A673 (cell line): ENCODE measurements around the gene MVP. TPM values are rescaled to one million over a fixed set of nuclear protein-coding genes. Genes with fewer than 3 reads are reported as not detected.
A peak's percentile ranks its signal among the peaks of the same experiment; 100 is the strongest.
"Not testable (repeated sequence)": the region's sequence is repeated elsewhere in the genome, so short reads cannot be mapped to it uniquely, and the experiment has no call there.

Experiments used
- BruUV-seq: library from RNA; stranded (reverse); fragments of 400-500 nt; replicated peaks from 2 replicates; lab custom pipeline; 2021; lab: Mats Ljungman, UMichigan
- CTCF ChIA-PET: fragments of 300-600 bp; sonication (Branson Sonifier 250); formaldehyde crosslinking; loops from one replicate; lab custom pipeline; 2022; ENCODE audit warnings: antibody characterized with exemption; lab: Charles Lee
- POLR2A ChIA-PET: fragments of 300-600 bp; sonication (Branson Sonifier 250); formaldehyde crosslinking; loops from one replicate; lab custom pipeline; 2022; ENCODE audit warnings: antibody characterized with exemption; ENCODE audit not compliant: low non-redundant PET; lab: Charles Lee
- DNase-seq: peaks from one replicate; pipeline ENCODE4 v3.0.0-alpha.2; 2015; ENCODE audit warnings: low spot score
- H3K27ac ChIP-seq: fragments of 200-600 bp; sonication (generic); 2 replicates; pipeline ENCODE4 v1.5.1; 2016; ENCODE audit warnings: mixed run types, low read depth, mild to moderate bottlenecking, mixed read lengths, antibody characterized with exemption, low read length; ENCODE audit not compliant: poor library complexity, severe bottlenecking
- H3K27me3 ChIP-seq: fragments of 200-600 bp; sonication (generic); replicated peaks from 2 replicates; pipeline ENCODE4 v1.6.1; 2017; ENCODE audit warnings: mixed run types, low read depth, mild to moderate bottlenecking, mixed read lengths, antibody characterized with exemption, low read length; ENCODE audit not compliant: insufficient read depth, poor library complexity
- H3K36me3 ChIP-seq: fragments of 200-600 bp; sonication (generic); 2 replicates; pipeline ENCODE4 v1.6.1; 2016; ENCODE audit warnings: mixed run types, mild to moderate bottlenecking, mixed read lengths, antibody characterized with exemption, low read length; ENCODE audit not compliant: insufficient read depth, poor library complexity, severe bottlenecking
- H3K4me1 ChIP-seq: fragments of 200-600 bp; sonication (generic); 2 replicates; pipeline ENCODE4 v1.6.1; 2017; ENCODE audit warnings: mixed run types, mild to moderate bottlenecking, mixed read lengths, antibody characterized with exemption, low read length; ENCODE audit not compliant: insufficient read depth, poor library complexity, severe bottlenecking
- H3K4me3 ChIP-seq: fragments of 200-600 bp; sonication (generic); 2 replicates; pipeline ENCODE4 v1.5.1; 2016; ENCODE audit warnings: low read depth, mixed run types, mild to moderate bottlenecking, mixed read lengths, low read length; ENCODE audit not compliant: poor library complexity, severe bottlenecking
- H3K9me3 ChIP-seq: fragments of 200-600 bp; sonication (generic); 2 replicates; pipeline ENCODE4 v1.6.1; 2016; ENCODE audit warnings: mixed run types, low read depth, mild to moderate bottlenecking, mixed read lengths, antibody characterized with exemption, low read length; ENCODE audit not compliant: poor library complexity, severe bottlenecking
- CTCF ChIP-seq: fragments of 300-800, 200-600 bp; sonication (generic); conservative IDR thresholded peaks from 2 replicates; pipeline ENCODE4 v1.5.1; 2017; ENCODE audit warnings: low read depth, mild to moderate bottlenecking, antibody characterized with exemption, low read length, moderate library complexity, mixed read lengths
- EZH2 ChIP-seq: fragments of 200-600 bp; sonication (generic); IDR thresholded peaks from 2 replicates; pipeline ENCODE4 v1.6.1; 2017; ENCODE audit warnings: borderline replicate concordance, low read depth, mild to moderate bottlenecking, mixed read lengths, antibody characterized with exemption, low read length; ENCODE audit not compliant: poor library complexity, severe bottlenecking
- intact Hi-C: fragments of 100-400 bp; cut with micrococcal nuclease; formaldehyde crosslinking; loops from one replicate; pipeline ENCODE4 v1.10.0; 2022; ENCODE audit not compliant: unreplicated experiment
- total RNA-seq: library from RNA; stranded (reverse); gene quantifications from 2 replicates; pipeline ENCODE4 v1.2.3, GENCODE V29; 2021

The MVP gene
- total RNA-seq, 1 experiment from 2014 or later, result 5.6 TPM

- H3K9me3 ChIP-seq, result no peaks in the 10 kb centered on the region
- BruUV-seq, result no TSS peak
- POLR2A ChIA-PET, result no interaction called here
- no peaks in the 10 kb centered on the region for H3K27me3 ChIP-seq
- H3K4me3 ChIP-seq, result no peak overlapping the region
- no peaks in the 10 kb centered on the region for H3K36me3 ChIP-seq
- no peak for DNase-seq
- H3K27ac ChIP-seq, result no peak overlapping the region
- no peaks in the 10 kb centered on the region for H3K4me1 ChIP-seq
- TF ChIP-seq EZH2 (no peak), CTCF (no peak)
- intact Hi-C loops, result no loop called here
- CTCF ChIA-PET, result interaction anchor here (0.6 kb wide), 1 partner anchor 93 kb away, joined by 4 read pairs; no protein-coding TSS in a partner anchor
Measured at GRCh38 chr16:29784157-29784556, 36.1 kb upstream of the MVP start.

DNA sequence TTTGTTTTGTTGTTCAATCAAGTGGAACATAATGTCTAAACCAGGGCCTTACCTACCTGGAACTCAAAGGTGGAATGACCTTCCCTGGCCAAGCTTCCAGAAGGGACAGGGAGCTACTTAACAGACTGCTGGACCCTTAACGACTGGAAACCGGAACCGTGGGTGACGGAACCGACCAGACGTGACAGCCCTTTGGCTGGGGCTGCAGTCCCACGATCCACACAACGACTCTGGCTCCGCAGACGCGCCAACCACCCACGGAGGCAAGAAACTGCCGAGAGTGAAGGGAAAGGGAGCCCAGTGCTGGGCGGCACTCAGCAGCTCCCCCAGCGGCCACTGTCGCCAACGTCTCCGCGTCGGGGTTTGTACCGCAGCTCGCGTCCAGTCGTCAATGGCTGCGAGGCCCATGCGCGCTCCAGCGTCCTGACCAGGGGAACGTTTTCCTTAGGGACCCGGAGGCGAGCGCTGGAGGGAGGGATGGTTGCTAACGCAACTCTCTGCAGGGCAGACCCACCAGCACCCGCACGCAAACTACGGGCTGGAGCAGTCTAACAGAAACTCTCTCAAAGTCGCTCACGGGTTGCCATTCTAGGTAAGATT lies 35.3 kb upstream of the MVP start:
- BruUV-seq, result no TSS peak
- H3K9me3 ChIP-seq, result no peaks in the 10 kb centered on the region
- no peaks in the 10 kb centered on the region for H3K4me1 ChIP-seq
- H3K36me3 ChIP-seq, result no peaks in the 10 kb centered on the region
- CTCF ChIA-PET, result interaction anchor here (0.5 to 0.6 kb wide), 2 partner anchors 94 to 371 kb away, joined by 3 to 4 read pairs; no protein-coding TSS in a partner anchor
- H3K4me3 ChIP-seq, result no peak overlapping the region
- no peak for TF ChIP-seq EZH2
- peak; percentile 90 for TF ChIP-seq CTCF
- H3K27ac ChIP-seq, result no peak overlapping the region
- peak; percentile 80 for DNase-seq
- POLR2A ChIA-PET, result interaction anchor here (0.5 to 0.6 kb wide), 2 partner anchors 54 to 875 kb away, joined by 3 to 7 read pairs; no protein-coding TSS in a partner anchor
- intact Hi-C loops, result no loop called here
- no peaks in the 10 kb centered on the region for H3K27me3 ChIP-seq

DNA sequence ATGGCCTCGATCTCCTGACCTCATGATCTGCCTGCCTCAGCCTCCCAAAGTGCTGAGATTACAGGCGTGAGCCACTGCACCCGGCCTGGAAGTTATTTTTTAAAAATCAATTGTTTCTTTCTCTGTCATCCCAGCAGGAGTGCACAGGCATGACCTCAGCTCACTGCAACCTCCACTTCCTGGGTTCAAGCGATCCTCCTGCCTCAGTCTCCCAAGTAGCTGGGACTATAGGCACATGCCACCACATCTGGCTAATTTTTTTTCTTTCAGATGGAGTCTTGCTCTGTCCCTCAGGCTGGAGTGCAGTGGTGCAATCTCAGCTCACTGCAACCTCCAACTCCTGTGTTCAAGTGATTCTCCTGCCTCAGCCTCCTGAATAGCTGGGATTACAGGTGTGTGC lies 33.1 kb upstream of the MVP start:
- H3K4me1 ChIP-seq, H3K27ac ChIP-seq, H3K27me3 ChIP-seq, H3K4me3 ChIP-seq, H3K9me3 ChIP-seq, DNase-seq, intact Hi-C loops, BruUV-seq, POLR2A ChIA-PET, H3K36me3 ChIP-seq, CTCF ChIA-PET: not testable (repeated sequence)

- TF ChIP-seq CTCF, result no peak
- TF ChIP-seq EZH2, result no peak
Measured at GRCh38 chr16:29789775-29790182, 30.5 kb upstream of the MVP start.

More at GRCh38 chr16:29789775-29790182, 30.5 kb upstream of the MVP start:
- Histone ChIP-seq H3K4me1 (peaks cover 11% of the 10 kb centered on the region), H3K27me3 (no peaks in the 10 kb centered on the region), H3K9me3 (no peaks in the 10 kb centered on the region), H3K36me3 (peaks cover 13% of the 10 kb centered on the region), H3K4me3 (peak overlapping the region; percentile 99), H3K27ac (peak overlapping the region; percentile 80)
- intact Hi-C loops, result no loop called here
- DNase-seq, result no peak
- TSS peak; percentile 94 for BruUV-seq
- ChIA-PET POLR2A (no interaction called here), CTCF (interaction anchor here (0.6 to 0.7 kb wide), 2 partner anchors 18 to 185 kb away, joined by 3 read pairs; no protein-coding TSS in a partner anchor)
